Liver (tissue), 9 donors: ENCODE results near the gene C1QL4. TPM values are rescaled to one million over a fixed set of nuclear protein-coding genes. Genes with fewer than 3 reads are reported as not detected.

Experiments
- DNase-seq: peaks from one replicate; pipeline ENCODE4 v3.0.0-alpha.2; 2017; ENCODE audit warnings: low spot score
- H3K27ac ChIP-seq, 2 donors: one replicate each; pipeline ENCODE4 v1.7.0; 2013; ENCODE audit warnings: inconsistent platforms in 2 of 2, low read length in 2 of 2, control low read depth in 1 of 2, low read depth in 1 of 2, mild to moderate bottlenecking in 1 of 2
- H3K27me3 ChIP-seq, 4 donors: one replicate each; pipeline versions ENCODE4 v1.6.1 to v1.7.0; 2013; ENCODE audit warnings: low read length in 3 of 4, inconsistent platforms in 1 of 4, mild to moderate bottlenecking in 1 of 4, moderate library complexity in 1 of 4; ENCODE audit not compliant: control insufficient read depth in 4 of 4, insufficient read depth in 4 of 4
- H3K36me3 ChIP-seq, 4 donors: one replicate each; pipeline versions ENCODE4 v1.6.1 to v1.7.0; 2013; ENCODE audit warnings: low read length in 3 of 4, mild to moderate bottlenecking in 3 of 4, low read depth in 1 of 4, moderate library complexity in 1 of 4; ENCODE audit not compliant: control insufficient read depth in 4 of 4, insufficient read depth in 3 of 4
- H3K4me1 ChIP-seq, 4 donors: one replicate each; pipeline versions ENCODE4 v1.6.1 to v1.7.0; 2013; ENCODE audit warnings: low read length in 3 of 4, mild to moderate bottlenecking in 3 of 4, moderate library complexity in 1 of 4; ENCODE audit not compliant: control insufficient read depth in 4 of 4, insufficient read depth in 4 of 4
- H3K4me3 ChIP-seq, 3 donors: one replicate each; pipeline versions ENCODE4 v1.6.1 to v1.7.0; 2013; ENCODE audit warnings: low read length in 3 of 3, control low read depth in 1 of 3, low read depth in 1 of 3, mild to moderate bottlenecking in 1 of 3
- H3K9ac ChIP-seq, 2 donors: one replicate each; pipeline ENCODE4 v1.7.0; 2013; ENCODE audit warnings: low read length in 2 of 2, mild to moderate bottlenecking in 2 of 2, moderate library complexity in 2 of 2, control low read depth in 1 of 2, low read depth in 1 of 2
- H3K9me3 ChIP-seq, 4 donors: one replicate each; pipeline versions ENCODE4 v1.6.1 to v1.7.0; 2013; ENCODE audit warnings: low read length in 3 of 4; ENCODE audit not compliant: control insufficient read depth in 4 of 4
- EGR1 ChIP-seq, 2 donors: IDR thresholded peaks; 2 replicates each; pipeline ENCODE4 v1.6.1; 2016 to 2018; ENCODE audit warnings: antibody characterized with exemption in 2 of 2, low read depth in 2 of 2
- FOXA1 ChIP-seq: IDR thresholded peaks from 2 replicates; pipeline ENCODE4 v1.6.1; 2016; ENCODE audit warnings: antibody characterized with exemption
- FOXA2 ChIP-seq: IDR thresholded peaks from 2 replicates; pipeline ENCODE4 v1.6.1; 2016; ENCODE audit warnings: antibody characterized with exemption
- GABPA ChIP-seq, 2 donors: IDR thresholded peaks in 1 of 2; conservative IDR thresholded peaks in 1 of 2; 2 replicates each; pipeline ENCODE4 v1.6.1; 2016; ENCODE audit warnings: antibody characterized with exemption in 2 of 2, mild to moderate bottlenecking in 1 of 2, moderate library complexity in 1 of 2
- HNF4A ChIP-seq, 2 donors: conservative IDR thresholded peaks; 2 replicates each; pipeline ENCODE4 v1.6.1; 2016; ENCODE audit warnings: antibody characterized with exemption in 2 of 2, mild to moderate bottlenecking in 2 of 2
- HNF4G ChIP-seq: IDR thresholded peaks from 2 replicates; pipeline ENCODE4 v1.6.1; 2016; ENCODE audit warnings: antibody characterized with exemption
- JUND ChIP-seq, 2 donors: IDR thresholded peaks; 2 replicates each; pipeline ENCODE4 v1.6.1; 2016; ENCODE audit warnings: antibody characterized with exemption in 2 of 2
- NR2F2 ChIP-seq: IDR thresholded peaks from 2 replicates; pipeline ENCODE4 v1.6.1; 2016; ENCODE audit warnings: antibody characterized with exemption
- RAD21 ChIP-seq, 2 donors: IDR thresholded peaks; 2 replicates each; pipeline ENCODE4 v1.6.1; 2016; ENCODE audit warnings: antibody characterized with exemption in 2 of 2, mild to moderate bottlenecking in 2 of 2
- REST ChIP-seq: IDR thresholded peaks from 2 replicates; pipeline ENCODE4 v1.6.1; 2016; ENCODE audit warnings: antibody characterized with exemption, mild to moderate bottlenecking
- RXRA ChIP-seq, 2 donors: IDR thresholded peaks; 2 replicates each; pipeline ENCODE4 v1.6.1; 2017 to 2018; ENCODE audit warnings: antibody characterized with exemption in 2 of 2, mild to moderate bottlenecking in 1 of 2
- TAF1 ChIP-seq: conservative IDR thresholded peaks from 2 replicates; pipeline ENCODE4 v1.6.1; 2016; ENCODE audit warnings: antibody characterized with exemption, mild to moderate bottlenecking
- YY1 ChIP-seq: IDR thresholded peaks from 2 replicates; pipeline ENCODE4 v1.6.1; 2016; ENCODE audit warnings: antibody characterized with exemption, mild to moderate bottlenecking
- ZBTB33 ChIP-seq: IDR thresholded peaks from 2 replicates; pipeline ENCODE4 v1.6.1; 2016; ENCODE audit warnings: antibody characterized with exemption
- WGBS: extraction: QIAGEN DNeasy Blood & Tissue Kit; methylation state at CpG from one replicate; pipeline ENCODE4 v1.1.7; 2013; 5-methylcytosine and 5-hydroxymethylcytosine counted together
- polyA plus RNA-seq, 2 donors: library from polyadenylated mRNA; stranded (reverse) in 1 of 2; unstranded in 1 of 2; fragments of 200-250 nt in 1 of 2; fragments of >200 nt in 1 of 2; fragmentation: Nextera tagmentation in 1 of 2; extraction: Ambion mirVana in 1 of 2; gene quantifications; one replicate each; pipeline versions ENCODE4 v1.2.1 to v1.2.3, GENCODE V29; 2013 to 2015
- total RNA-seq, 2 donors: library from RNA; depleted of rRNA; stranded (reverse); fragments of >200 nt; gene quantifications; one replicate each; pipeline ENCODE4 v1.2.3, GENCODE V29; 2014
- TF ChIP-seq, protein P1 (sequence below): IDR thresholded peaks from 2 replicates; pipeline ENCODE4 v1.6.1; 2016; ENCODE audit warnings: antibody characterized with exemption
- TF ChIP-seq, protein P2 (sequence below): IDR thresholded peaks from 2 replicates; pipeline ENCODE4 v1.6.1; 2016; ENCODE audit warnings: antibody characterized with exemption
- TF ChIP-seq, protein P3 (sequence below): fragments of 150-350 bp; IDR thresholded peaks from 2 replicates; pipeline ENCODE4 v1.5.1; 2017; ENCODE audit warnings: improper control_type of control experiment, low read depth, low read length; ENCODE audit not compliant: missing input control
- donor health status: healthy.
- donor health status: healthy.
- donor health status: healthy.
- donor health status: healthy.
- donor health status: healthy.

Gene C1QL4
- total and polyA plus RNA-seq, 4 donors = not detected

DNA sequence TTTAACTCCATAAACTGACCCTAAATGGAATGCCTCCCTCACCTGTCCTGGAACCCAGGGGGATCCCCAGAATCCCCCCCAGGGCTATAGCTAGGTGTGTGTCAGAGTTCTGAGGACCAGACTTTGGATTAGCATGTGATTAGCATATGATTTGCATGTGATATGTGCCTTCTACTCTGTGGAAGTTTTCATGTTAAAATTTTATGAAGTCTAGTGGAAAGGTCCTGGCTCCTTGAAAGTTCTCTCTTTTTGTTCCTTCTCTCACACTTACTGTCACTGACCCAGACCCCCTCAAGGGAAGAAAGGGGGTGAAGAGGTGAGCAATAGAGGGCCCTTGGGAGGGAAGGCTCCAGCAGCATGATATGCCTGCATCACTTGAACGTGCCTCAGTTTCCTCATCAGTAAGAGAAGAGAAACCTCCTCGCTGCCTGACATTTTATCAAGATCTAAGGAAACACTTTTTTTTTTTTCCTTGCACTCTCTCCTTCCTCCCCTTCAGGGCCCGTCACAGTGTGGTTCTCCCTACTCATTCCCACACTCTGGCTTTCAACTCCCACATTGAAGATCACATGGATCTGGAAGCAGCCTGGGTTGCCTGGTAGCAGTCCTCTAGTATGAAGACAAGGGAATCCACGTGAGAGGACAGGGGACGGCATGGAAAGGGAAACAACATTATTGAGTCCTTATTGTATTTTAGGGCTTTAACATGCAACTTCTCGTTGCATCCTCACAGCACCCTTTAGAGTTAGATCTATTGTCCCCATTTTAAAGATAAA is 3.3 kb upstream of the C1QL4 start:
- no peak overlapping the region for H3K27ac ChIP-seq
- H3K9me3 ChIP-seq = no peaks in the 10 kb centered on the region
- no peak for DNase-seq
- TF ChIP-seq, protein P1, sequence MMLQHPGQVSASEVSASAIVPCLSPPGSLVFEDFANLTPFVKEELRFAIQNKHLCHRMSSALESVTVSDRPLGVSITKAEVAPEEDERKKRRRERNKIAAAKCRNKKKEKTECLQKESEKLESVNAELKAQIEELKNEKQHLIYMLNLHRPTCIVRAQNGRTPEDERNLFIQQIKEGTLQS = no peak
- TF ChIP-seq RXRA (IDR thresholded peaks at IDR 0.05) = no peak
- no peak for TF ChIP-seq JUND (IDR thresholded peaks at IDR 0.05)
- TF ChIP-seq, protein P2, sequence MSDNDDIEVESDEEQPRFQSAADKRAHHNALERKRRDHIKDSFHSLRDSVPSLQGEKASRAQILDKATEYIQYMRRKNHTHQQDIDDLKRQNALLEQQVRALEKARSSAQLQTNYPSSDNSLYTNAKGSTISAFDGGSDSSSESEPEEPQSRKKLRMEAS = no peak
- TF ChIP-seq GABPA (IDR thresholded peaks at IDR 0.05 in 1 of 2, conservative IDR thresholded peaks at IDR 0.05 in 1 of 2) = no peak
- TF ChIP-seq HNF4A (conservative IDR thresholded peaks at IDR 0.05) = no peak
- TF ChIP-seq REST = no peak
- no peak for TF ChIP-seq EGR1 (IDR thresholded peaks at IDR 0.05; ENCODE audit: low read depth in 2 of 2)
- no peak for TF ChIP-seq HNF4G
- no peak for TF ChIP-seq NR2F2
- TF ChIP-seq FOXA1 = no peak
- no peak for TF ChIP-seq FOXA2
- no peak for TF ChIP-seq YY1
- no peak for TF ChIP-seq ZBTB33
- H3K9ac ChIP-seq = no peak overlapping the region
- peaks cover 10 to 33% (median 22%) of the 10 kb centered on the region in 4 donors for H3K4me1 ChIP-seq
- peaks cover 0 to 8% (median 2%) of the 10 kb centered on the region in 4 donors for H3K27me3 ChIP-seq
- WGBS = 78% methylated on average over 6 of the region's 6 CpGs
- no peaks in the 10 kb centered on the region for H3K36me3 ChIP-seq
- H3K4me3 ChIP-seq = no peak overlapping the region

GRCh38 chr12:49339464-49339861 is 2.5 kb upstream of the C1QL4 start:
- Histone ChIP-seq H3K27me3 (peaks cover 0 to 9% (median 4%) of the 10 kb centered on the region in 4 donors), H3K27ac (no peak overlapping the region), H3K9me3 (no peaks in the 10 kb centered on the region), H3K4me1 (peaks cover 10 to 30% (median 22%) of the 10 kb centered on the region in 4 donors), H3K36me3 (no peaks in the 10 kb centered on the region), H3K9ac (no peak overlapping the region), H3K4me3 (no peak overlapping the region)
- no peak for TF ChIP-seq JUND (IDR thresholded peaks at IDR 0.05)
- TF ChIP-seq REST = no peak
- no peak for TF ChIP-seq NR2F2
- TF ChIP-seq GABPA (IDR thresholded peaks at IDR 0.05 in 1 of 2, conservative IDR thresholded peaks at IDR 0.05 in 1 of 2) = no peak
- no peak for TF ChIP-seq FOXA1
- TF ChIP-seq, protein P3, sequence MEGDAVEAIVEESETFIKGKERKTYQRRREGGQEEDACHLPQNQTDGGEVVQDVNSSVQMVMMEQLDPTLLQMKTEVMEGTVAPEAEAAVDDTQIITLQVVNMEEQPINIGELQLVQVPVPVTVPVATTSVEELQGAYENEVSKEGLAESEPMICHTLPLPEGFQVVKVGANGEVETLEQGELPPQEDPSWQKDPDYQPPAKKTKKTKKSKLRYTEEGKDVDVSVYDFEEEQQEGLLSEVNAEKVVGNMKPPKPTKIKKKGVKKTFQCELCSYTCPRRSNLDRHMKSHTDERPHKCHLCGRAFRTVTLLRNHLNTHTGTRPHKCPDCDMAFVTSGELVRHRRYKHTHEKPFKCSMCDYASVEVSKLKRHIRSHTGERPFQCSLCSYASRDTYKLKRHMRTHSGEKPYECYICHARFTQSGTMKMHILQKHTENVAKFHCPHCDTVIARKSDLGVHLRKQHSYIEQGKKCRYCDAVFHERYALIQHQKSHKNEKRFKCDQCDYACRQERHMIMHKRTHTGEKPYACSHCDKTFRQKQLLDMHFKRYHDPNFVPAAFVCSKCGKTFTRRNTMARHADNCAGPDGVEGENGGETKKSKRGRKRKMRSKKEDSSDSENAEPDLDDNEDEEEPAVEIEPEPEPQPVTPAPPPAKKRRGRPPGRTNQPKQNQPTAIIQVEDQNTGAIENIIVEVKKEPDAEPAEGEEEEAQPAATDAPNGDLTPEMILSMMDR = no peak
- TF ChIP-seq EGR1 (IDR thresholded peaks at IDR 0.05; ENCODE audit: low read depth in 2 of 2) = no peak
- TF ChIP-seq RAD21 (IDR thresholded peaks at IDR 0.05) = no peak
- TF ChIP-seq TAF1 = no peak
- no peak for TF ChIP-seq YY1
- TF ChIP-seq, protein P2 = no peak
- TF ChIP-seq FOXA2 = no peak
- TF ChIP-seq RXRA (IDR thresholded peaks at IDR 0.05) = no peak
- WGBS = 71% methylated on average over 5 of the region's 5 CpGs
- DNase-seq = no peak
